SK-N-SH treated with all-trans-retinoic acid at 6 μM for 48 hours (cell line): ENCODE data around the gene CAND2.

Source experiments
- ATAC-seq: fragments of 200-7000 bp; cut with Tn5 transposase; 3 replicates; pipeline ENCODE4 v1.9.1; 2020; ENCODE audit warnings: mild to moderate bottlenecking, moderate library complexity
- ARNTL ChIP-seq: fragments of 450-650 bp; formaldehyde crosslinking; IDR thresholded peaks from 2 replicates; pipeline ENCODE4 v1.5.0; 2020; ENCODE audit warnings: low read depth, mild to moderate bottlenecking, moderate library complexity, borderline replicate concordance
- BACH2 ChIP-seq: fragments of 250-450 bp; sonication (Bioruptor Pico); IDR thresholded peaks from 2 replicates; pipeline ENCODE4 v1.9.0; 2021; ENCODE audit warnings: mild to moderate bottlenecking, borderline replicate concordance
- CREB5 ChIP-seq: fragments of 250-450 bp; sonication (Bioruptor Pico); IDR thresholded peaks from 2 replicates; pipeline ENCODE4 v1.5.1; 2020; ENCODE audit warnings: low read depth, mild to moderate bottlenecking, moderate library complexity
- CSDC2 ChIP-seq: fragments of 250-450 bp; sonication (Bioruptor Pico); IDR thresholded peaks from 2 replicates; pipeline ENCODE4 v1.5.0; 2020; ENCODE audit warnings: mild to moderate bottlenecking, moderate library complexity
- CSRNP3 ChIP-seq: fragments of 250-450 bp; sonication (Bioruptor Pico); IDR thresholded peaks from 2 replicates; pipeline ENCODE4 v1.5.1; 2021; ENCODE audit warnings: mild to moderate bottlenecking, moderate library complexity
- ESRRG ChIP-seq: fragments of 250-450 bp; sonication (Bioruptor Pico); IDR thresholded peaks from 2 replicates; pipeline ENCODE4 v1.6.1; 2021; ENCODE audit warnings: mild to moderate bottlenecking
- GLIS3 ChIP-seq: fragments of 250-450 bp; sonication (Bioruptor Pico); IDR thresholded peaks from 2 replicates; pipeline ENCODE4 v1.5.0; 2020; ENCODE audit warnings: mild to moderate bottlenecking, moderate library complexity
- ISL1 ChIP-seq: fragments of 250-450 bp; sonication (Bioruptor Pico); IDR thresholded peaks from 2 replicates; pipeline ENCODE4 v2.1.2; 2022; ENCODE audit warnings: mild to moderate bottlenecking, moderate library complexity
- OSR1 ChIP-seq: fragments of 250-450 bp; sonication (Bioruptor Pico); IDR thresholded peaks from 2 replicates; pipeline ENCODE4 v1.8.0; 2022; ENCODE audit warnings: moderate library complexity, mild to moderate bottlenecking, inconsistent platforms
- PATZ1 ChIP-seq: fragments of 250-450 bp; sonication (Bioruptor Pico); IDR thresholded peaks from 2 replicates; pipeline ENCODE4 v1.8.0; 2020; ENCODE audit warnings: mild to moderate bottlenecking, moderate library complexity, borderline replicate concordance
- PPARA ChIP-seq: fragments of 250-450 bp; sonication (Bioruptor Pico); IDR thresholded peaks from 2 replicates; pipeline ENCODE4 v1.5.0; 2020; ENCODE audit warnings: mild to moderate bottlenecking, borderline replicate concordance
- SNAI2 ChIP-seq: fragments of 250-450 bp; sonication (Bioruptor Pico); IDR thresholded peaks from 2 replicates; pipeline ENCODE4 v1.5.0; 2020; ENCODE audit warnings: mild to moderate bottlenecking, moderate library complexity
- TCF4 ChIP-seq: fragments of 250-450 bp; sonication (Bioruptor Pico); IDR thresholded peaks from 2 replicates; pipeline ENCODE4 v1.8.0; 2021; ENCODE audit warnings: mild to moderate bottlenecking, moderate library complexity, borderline replicate concordance
- TOX ChIP-seq: fragments of 250-450 bp; sonication (Bioruptor Pico); IDR thresholded peaks from 2 replicates; pipeline ENCODE4 v1.8.0; 2021; ENCODE audit warnings: mild to moderate bottlenecking, moderate library complexity, borderline replicate concordance
- ZFP3 ChIP-seq: fragments of 250-450 bp; sonication (Bioruptor Pico); IDR thresholded peaks from 2 replicates; pipeline ENCODE4 v1.5.0; 2020; ENCODE audit warnings: mild to moderate bottlenecking, moderate library complexity
- ZFP30 ChIP-seq: fragments of 450-650 bp; formaldehyde crosslinking; IDR thresholded peaks from 2 replicates; pipeline ENCODE4 v1.5.0; 2022; ENCODE audit warnings: mild to moderate bottlenecking, moderate library complexity
- ZNF70 ChIP-seq: fragments of 450-650 bp; formaldehyde crosslinking; IDR thresholded peaks from 2 replicates; pipeline ENCODE4 v1.5.0; 2020; ENCODE audit warnings: mild to moderate bottlenecking, moderate library complexity
- ZNF8 ChIP-seq: fragments of 450-650 bp; formaldehyde crosslinking; IDR thresholded peaks from 2 replicates; pipeline ENCODE4 v1.5.0; 2020; ENCODE audit warnings: mild to moderate bottlenecking, moderate library complexity
- TF ChIP-seq, protein P1 (sequence below): fragments of 250-450 bp; sonication (Bioruptor Pico); IDR thresholded peaks from 2 replicates; pipeline ENCODE4 v1.8.0; 2021; ENCODE audit warnings: low read depth, mild to moderate bottlenecking, moderate library complexity, borderline replicate concordance
- TF ChIP-seq, protein P2 (sequence below): fragments of 250-450 bp; sonication (Bioruptor Pico); IDR thresholded peaks from 2 replicates; pipeline ENCODE4 v1.5.0; 2020; ENCODE audit warnings: mild to moderate bottlenecking, moderate library complexity

The CAND2 gene

DNA sequence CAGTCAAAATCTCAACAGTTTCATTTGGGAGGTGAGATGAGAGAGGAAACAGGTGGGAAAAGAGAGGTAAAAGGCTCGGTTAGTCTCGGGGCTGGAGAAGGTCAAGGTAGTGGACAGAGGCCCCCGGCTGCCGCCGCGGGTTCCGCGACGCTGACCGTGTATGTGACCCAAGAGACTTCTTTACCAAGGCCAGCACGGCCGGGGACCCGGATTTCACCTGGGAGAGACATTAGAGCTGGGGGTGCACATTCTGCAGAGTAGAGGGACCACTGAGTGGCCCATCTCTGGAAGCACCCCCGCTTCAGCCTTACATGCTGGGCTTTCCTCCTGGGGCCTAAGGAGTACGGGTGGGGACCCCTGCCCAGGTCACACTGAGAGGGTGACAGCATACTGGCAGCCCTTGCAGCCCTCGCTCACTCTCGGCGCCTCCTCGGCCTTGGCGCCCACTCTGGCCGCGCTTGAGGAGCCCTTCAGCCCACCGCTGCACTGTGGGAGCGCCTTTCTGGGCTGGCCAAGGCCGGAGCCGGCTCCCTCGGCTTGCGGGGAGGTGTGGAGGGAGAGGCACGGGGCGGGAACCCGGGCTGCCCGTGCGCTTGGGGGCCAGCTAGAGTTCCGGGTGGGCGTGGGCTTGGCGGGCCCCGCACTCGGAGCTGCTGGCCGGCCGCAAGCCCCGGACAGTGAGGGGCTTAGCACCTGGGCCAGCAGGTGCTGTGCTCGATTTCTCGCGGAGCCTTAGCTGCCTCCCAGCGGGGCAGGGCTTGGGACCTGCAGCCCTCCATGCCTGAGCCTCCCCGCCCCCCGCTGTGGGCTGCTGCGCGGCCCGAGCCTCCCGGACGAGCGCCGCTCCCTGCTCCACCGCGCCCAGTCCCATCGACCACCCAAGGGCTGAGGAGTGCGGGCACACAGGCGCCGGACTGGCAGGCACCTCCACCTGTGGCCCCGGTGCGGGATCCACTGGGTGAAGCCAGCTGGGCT, 86.1 kb downstream of the CAND2 start:
- TF ChIP-seq ARNTL (CRISPR knock-in tag) (no peak), CREB5 (CRISPR knock-in tag) (no peak), TOX (CRISPR knock-in tag) (no peak)
- TF ChIP-seq, all 23 proteins: peak for 0
- ATAC-seq: no peak

GRCh38 chr3:12884186-12884680, 87.8 kb downstream of the CAND2 start:
- no peak for TF ChIP-seq SNAI2 (CRISPR knock-in tag)
- TF ChIP-seq CSDC2 (CRISPR knock-in tag): no peak
- TF ChIP-seq PPARA (CRISPR knock-in tag): no peak
- TF ChIP-seq BACH2 (CRISPR knock-in tag): no peak
- TF ChIP-seq ZFP3: no peak
- TF ChIP-seq PATZ1 (CRISPR knock-in tag): no peak
- TF ChIP-seq ARNTL (CRISPR knock-in tag): no peak
- no peak for TF ChIP-seq OSR1 (CRISPR knock-in tag)
- no peak for TF ChIP-seq TCF4 (CRISPR knock-in tag)
- no peak for TF ChIP-seq ISL1 (CRISPR knock-in tag)
- no peak for TF ChIP-seq ZFP30
- no peak for TF ChIP-seq TOX (CRISPR knock-in tag)
- no peak for TF ChIP-seq ZNF70 (CRISPR knock-in tag)
- TF ChIP-seq ESRRG: no peak
- TF ChIP-seq GLIS3 (CRISPR knock-in tag): no peak
- TF ChIP-seq, protein P1, sequence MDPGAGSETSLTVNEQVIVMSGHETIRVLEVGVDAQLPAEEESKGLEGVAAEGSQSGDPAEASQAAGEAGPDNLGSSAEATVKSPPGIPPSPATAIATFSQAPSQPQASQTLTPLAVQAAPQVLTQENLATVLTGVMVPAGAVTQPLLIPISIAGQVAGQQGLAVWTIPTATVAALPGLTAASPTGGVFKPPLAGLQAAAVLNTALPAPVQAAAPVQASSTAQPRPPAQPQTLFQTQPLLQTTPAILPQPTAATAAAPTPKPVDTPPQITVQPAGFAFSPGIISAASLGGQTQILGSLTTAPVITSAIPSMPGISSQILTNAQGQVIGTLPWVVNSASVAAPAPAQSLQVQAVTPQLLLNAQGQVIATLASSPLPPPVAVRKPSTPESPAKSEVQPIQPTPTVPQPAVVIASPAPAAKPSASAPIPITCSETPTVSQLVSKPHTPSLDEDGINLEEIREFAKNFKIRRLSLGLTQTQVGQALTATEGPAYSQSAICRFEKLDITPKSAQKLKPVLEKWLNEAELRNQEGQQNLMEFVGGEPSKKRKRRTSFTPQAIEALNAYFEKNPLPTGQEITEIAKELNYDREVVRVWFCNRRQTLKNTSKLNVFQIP (CRISPR knock-in tag): no peak
- no peak for TF ChIP-seq ZNF8
- no peak for TF ChIP-seq CSRNP3 (CRISPR knock-in tag)
- TF ChIP-seq, protein P2, sequence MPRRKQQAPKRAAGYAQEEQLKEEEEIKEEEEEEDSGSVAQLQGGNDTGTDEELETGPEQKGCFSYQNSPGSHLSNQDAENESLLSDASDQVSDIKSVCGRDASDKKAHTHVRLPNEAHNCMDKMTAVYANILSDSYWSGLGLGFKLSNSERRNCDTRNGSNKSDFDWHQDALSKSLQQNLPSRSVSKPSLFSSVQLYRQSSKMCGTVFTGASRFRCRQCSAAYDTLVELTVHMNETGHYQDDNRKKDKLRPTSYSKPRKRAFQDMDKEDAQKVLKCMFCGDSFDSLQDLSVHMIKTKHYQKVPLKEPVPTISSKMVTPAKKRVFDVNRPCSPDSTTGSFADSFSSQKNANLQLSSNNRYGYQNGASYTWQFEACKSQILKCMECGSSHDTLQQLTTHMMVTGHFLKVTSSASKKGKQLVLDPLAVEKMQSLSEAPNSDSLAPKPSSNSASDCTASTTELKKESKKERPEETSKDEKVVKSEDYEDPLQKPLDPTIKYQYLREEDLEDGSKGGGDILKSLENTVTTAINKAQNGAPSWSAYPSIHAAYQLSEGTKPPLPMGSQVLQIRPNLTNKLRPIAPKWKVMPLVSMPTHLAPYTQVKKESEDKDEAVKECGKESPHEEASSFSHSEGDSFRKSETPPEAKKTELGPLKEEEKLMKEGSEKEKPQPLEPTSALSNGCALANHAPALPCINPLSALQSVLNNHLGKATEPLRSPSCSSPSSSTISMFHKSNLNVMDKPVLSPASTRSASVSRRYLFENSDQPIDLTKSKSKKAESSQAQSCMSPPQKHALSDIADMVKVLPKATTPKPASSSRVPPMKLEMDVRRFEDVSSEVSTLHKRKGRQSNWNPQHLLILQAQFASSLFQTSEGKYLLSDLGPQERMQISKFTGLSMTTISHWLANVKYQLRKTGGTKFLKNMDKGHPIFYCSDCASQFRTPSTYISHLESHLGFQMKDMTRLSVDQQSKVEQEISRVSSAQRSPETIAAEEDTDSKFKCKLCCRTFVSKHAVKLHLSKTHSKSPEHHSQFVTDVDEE (CRISPR knock-in tag): no peak
- no peak for TF ChIP-seq CREB5 (CRISPR knock-in tag)
- ATAC-seq: no peak
